ENCODE measurements around the gene SLC38A1.
"Not testable (repeated sequence)": the region's sequence is repeated elsewhere in the genome, so short reads cannot be mapped to it uniquely, and the experiment has no call there.

The SLC38A1 gene

DNA sequence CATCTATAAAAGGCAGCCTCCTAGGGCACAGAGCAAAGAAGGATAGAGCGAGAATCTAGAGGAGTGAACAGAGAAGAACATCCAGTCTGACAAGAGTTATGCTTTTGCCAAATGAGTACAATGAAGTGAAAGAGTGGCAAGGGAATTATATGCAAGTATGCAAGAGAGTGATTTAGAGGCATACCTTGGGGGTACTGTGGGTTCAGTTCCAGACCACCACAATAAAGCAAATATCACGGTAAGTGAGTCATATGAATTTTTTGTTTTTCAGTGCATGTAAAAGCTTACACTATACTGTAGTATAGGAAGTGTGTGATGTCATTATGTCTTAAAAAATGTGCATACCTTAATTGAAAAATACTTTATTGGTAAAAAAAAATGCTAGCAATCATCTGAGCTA lies 101.4 kb downstream of the SLC38A1 start:
- Histone ChIP-seq H2AFZ (ENCODE audit: low read depth, low read length) (no peak overlapping the region), H4K20me1 (ENCODE audit: insufficient read depth, low read length) (no peaks in the 10 kb centered on the region), H3K4me3 (ENCODE audit: low read depth in 1 of 2, low read length in 2 of 2) (no peak overlapping the region), H3K36me3 (ENCODE audit: insufficient read depth, low read length) (no peaks in the 10 kb centered on the region), H3K9ac (ENCODE audit: low read depth, low read length) (no peak overlapping the region), H3K27me3 (ENCODE audit: insufficient read depth, low read length, poor library complexity) (no peaks in the 10 kb centered on the region), H3K4me2 (ENCODE audit: insufficient read depth, low read length) (no peak overlapping the region), H3K4me1 (ENCODE audit: insufficient read depth, low read length) (no peaks in the 10 kb centered on the region), H3K9me3 (ENCODE audit: insufficient read depth, low read length, severe bottlenecking) (no peaks in the 10 kb centered on the region), H3K27ac (ENCODE audit: low read length) (no peak overlapping the region), H3K79me2 (ENCODE audit: insufficient read depth, low read length) (no peaks in the 10 kb centered on the region)
- TF ChIP-seq, protein P1, sequence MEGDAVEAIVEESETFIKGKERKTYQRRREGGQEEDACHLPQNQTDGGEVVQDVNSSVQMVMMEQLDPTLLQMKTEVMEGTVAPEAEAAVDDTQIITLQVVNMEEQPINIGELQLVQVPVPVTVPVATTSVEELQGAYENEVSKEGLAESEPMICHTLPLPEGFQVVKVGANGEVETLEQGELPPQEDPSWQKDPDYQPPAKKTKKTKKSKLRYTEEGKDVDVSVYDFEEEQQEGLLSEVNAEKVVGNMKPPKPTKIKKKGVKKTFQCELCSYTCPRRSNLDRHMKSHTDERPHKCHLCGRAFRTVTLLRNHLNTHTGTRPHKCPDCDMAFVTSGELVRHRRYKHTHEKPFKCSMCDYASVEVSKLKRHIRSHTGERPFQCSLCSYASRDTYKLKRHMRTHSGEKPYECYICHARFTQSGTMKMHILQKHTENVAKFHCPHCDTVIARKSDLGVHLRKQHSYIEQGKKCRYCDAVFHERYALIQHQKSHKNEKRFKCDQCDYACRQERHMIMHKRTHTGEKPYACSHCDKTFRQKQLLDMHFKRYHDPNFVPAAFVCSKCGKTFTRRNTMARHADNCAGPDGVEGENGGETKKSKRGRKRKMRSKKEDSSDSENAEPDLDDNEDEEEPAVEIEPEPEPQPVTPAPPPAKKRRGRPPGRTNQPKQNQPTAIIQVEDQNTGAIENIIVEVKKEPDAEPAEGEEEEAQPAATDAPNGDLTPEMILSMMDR (IDR thresholded peaks at IDR 0.05; ENCODE audit: borderline replicate concordance, extremely low read depth, low read length, poor library complexity, severe bottlenecking): no peak
- no peak for TF ChIP-seq EZH2 (IDR thresholded peaks at IDR 0.05; ENCODE audit: borderline replicate concordance, low read depth, low read length, severe bottlenecking)
- ATAC-seq (ENCODE audit: insufficient read depth, low read depth) (no peak), DNase-seq (no peak)

DNA sequence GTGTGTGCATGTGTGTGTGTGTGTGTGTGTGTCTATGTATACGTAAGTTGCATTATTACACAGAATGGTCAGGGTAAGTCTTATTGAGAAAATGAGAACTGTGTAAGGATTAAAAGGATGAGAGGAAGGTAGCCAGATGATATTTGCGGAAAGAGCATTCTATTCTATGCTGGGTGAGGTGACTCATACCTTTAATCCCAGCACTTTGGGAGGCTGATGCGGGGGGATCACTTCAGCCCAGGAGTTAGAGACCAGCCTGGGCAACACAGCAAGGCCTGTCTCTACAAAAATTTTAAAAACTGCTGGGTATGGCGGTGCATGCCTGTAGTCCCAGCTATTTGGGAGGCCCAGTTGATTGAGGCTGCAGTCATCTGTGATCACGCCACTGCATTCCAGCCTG lies 103.7 kb downstream of the SLC38A1 start:
- ATAC-seq (ENCODE audit: insufficient read depth, low read depth): no peak
- H4K20me1 ChIP-seq (ENCODE audit: insufficient read depth, low read length): no peaks in the 10 kb centered on the region
- no peak overlapping the region for H3K9ac ChIP-seq (ENCODE audit: low read depth, low read length)
- no peak overlapping the region for H3K27ac ChIP-seq (ENCODE audit: low read length)
- no peak overlapping the region for H3K4me3 ChIP-seq (ENCODE audit: low read depth in 1 of 2, low read length in 2 of 2)
- H3K36me3 ChIP-seq (ENCODE audit: insufficient read depth, low read length): no peaks in the 10 kb centered on the region
- no peaks in the 10 kb centered on the region for H3K79me2 ChIP-seq (ENCODE audit: insufficient read depth, low read length)
- no peak for TF ChIP-seq EZH2 (IDR thresholded peaks at IDR 0.05; ENCODE audit: borderline replicate concordance, low read depth, low read length, severe bottlenecking)
- TF ChIP-seq, protein P1 (IDR thresholded peaks at IDR 0.05; ENCODE audit: borderline replicate concordance, extremely low read depth, low read length, poor library complexity, severe bottlenecking): no peak
- H3K9me3 ChIP-seq (ENCODE audit: insufficient read depth, low read length, severe bottlenecking): no peaks in the 10 kb centered on the region
- H2AFZ ChIP-seq (ENCODE audit: low read depth, low read length): no peak overlapping the region
- H3K4me1 ChIP-seq (ENCODE audit: insufficient read depth, low read length): no peaks in the 10 kb centered on the region
- no peak overlapping the region for H3K4me2 ChIP-seq (ENCODE audit: insufficient read depth, low read length)
- DNase-seq: no peak
- H3K27me3 ChIP-seq (ENCODE audit: insufficient read depth, low read length, poor library complexity): no peaks in the 10 kb centered on the region

DNA sequence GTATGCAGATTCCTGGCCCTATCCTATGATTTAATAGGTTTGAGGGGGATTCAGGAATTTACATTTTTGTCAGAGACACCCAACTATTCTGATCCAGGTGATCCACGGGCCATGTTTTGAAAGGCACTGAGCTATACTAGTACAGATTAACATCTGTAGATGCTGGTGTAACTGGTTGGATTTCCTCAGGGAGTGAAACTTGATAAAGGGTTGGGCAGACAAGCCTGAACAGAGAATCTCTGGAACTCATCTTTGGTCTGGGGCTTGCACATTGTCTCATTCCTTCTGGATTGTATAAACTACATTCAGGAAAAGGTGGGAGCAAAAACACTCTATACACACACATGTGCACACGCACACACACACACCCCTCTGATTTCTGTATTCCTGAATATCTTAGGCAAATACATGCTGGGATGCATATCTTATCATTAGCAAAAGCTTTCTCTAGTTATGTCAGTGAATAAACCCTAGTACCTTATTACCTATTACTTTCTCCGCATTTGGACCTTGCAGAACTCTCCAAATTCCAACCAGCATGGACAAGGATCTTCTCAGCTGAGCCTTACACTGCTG lies 104.6 kb downstream of the SLC38A1 start:
- TF ChIP-seq, protein P1 (IDR thresholded peaks at IDR 0.05; ENCODE audit: borderline replicate concordance, extremely low read depth, low read length, poor library complexity, severe bottlenecking): no peak
- TF ChIP-seq EZH2 (IDR thresholded peaks at IDR 0.05; ENCODE audit: borderline replicate concordance, low read depth, low read length, severe bottlenecking): no peak
- no peak for DNase-seq

DNA sequence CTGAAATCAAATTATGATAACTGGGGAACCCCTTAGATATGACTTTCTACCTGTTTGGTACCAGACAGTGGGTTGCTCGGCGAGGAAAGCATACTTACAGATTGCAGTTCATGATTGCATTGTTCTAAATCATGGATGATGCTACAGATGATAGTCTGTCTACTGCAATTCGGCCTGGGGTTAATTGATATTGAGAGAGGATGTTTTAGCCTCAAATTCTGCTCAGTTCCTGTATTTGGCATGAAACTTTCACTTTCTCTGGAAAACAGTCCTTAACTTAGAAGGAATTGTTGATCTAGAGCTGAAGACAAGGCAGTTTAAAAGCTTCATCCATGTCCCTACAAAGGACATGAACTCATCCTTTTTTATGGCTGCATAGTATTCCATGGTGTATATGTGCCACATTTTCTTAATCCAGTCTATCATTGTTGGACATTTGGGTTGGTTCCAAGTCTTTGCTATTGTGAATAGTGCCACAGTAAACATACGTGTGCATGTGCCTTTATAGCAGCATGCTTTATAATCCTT lies 106.2 kb downstream of the SLC38A1 start:
- H3K4me1 ChIP-seq (ENCODE audit: insufficient read depth, low read length); H2AFZ ChIP-seq (ENCODE audit: low read depth, low read length); ATAC-seq (ENCODE audit: insufficient read depth, low read depth); H3K9ac ChIP-seq (ENCODE audit: low read depth, low read length); H3K36me3 ChIP-seq (ENCODE audit: insufficient read depth, low read length); H3K27ac ChIP-seq (ENCODE audit: low read length); H3K9me3 ChIP-seq (ENCODE audit: insufficient read depth, low read length, severe bottlenecking); H4K20me1 ChIP-seq (ENCODE audit: insufficient read depth, low read length); H3K79me2 ChIP-seq (ENCODE audit: insufficient read depth, low read length); H3K27me3 ChIP-seq (ENCODE audit: insufficient read depth, low read length, poor library complexity); DNase-seq; H3K4me3 ChIP-seq (ENCODE audit: low read depth in 1 of 2, low read length in 2 of 2); H3K4me2 ChIP-seq (ENCODE audit: insufficient read depth, low read length): not testable (repeated sequence)

More for the DNA sequence above, 104.6 kb downstream of the SLC38A1 start:
- H3K27me3 ChIP-seq (ENCODE audit: insufficient read depth, low read length, poor library complexity): no peaks in the 10 kb centered on the region
- no peak overlapping the region for H3K9ac ChIP-seq (ENCODE audit: low read depth, low read length)
- no peaks in the 10 kb centered on the region for H3K4me1 ChIP-seq (ENCODE audit: insufficient read depth, low read length)
- no peak overlapping the region for H2AFZ ChIP-seq (ENCODE audit: low read depth, low read length)
- H3K27ac ChIP-seq (ENCODE audit: low read length): no peak overlapping the region
- H4K20me1 ChIP-seq (ENCODE audit: insufficient read depth, low read length): no peaks in the 10 kb centered on the region
- no peaks in the 10 kb centered on the region for H3K79me2 ChIP-seq (ENCODE audit: insufficient read depth, low read length)
- H3K36me3 ChIP-seq (ENCODE audit: insufficient read depth, low read length): no peaks in the 10 kb centered on the region
- no peak overlapping the region for H3K4me3 ChIP-seq (ENCODE audit: low read depth in 1 of 2, low read length in 2 of 2)
- H3K9me3 ChIP-seq (ENCODE audit: insufficient read depth, low read length, severe bottlenecking): no peaks in the 10 kb centered on the region
- ATAC-seq (ENCODE audit: insufficient read depth, low read depth): no peak
- no peak overlapping the region for H3K4me2 ChIP-seq (ENCODE audit: insufficient read depth, low read length)
